HCT116 (cell line): ENCODE data around the gene MYLK.

Source experiments
- CTCF ChIP-seq, 3 experiments: fragments of 200-600 bp in 1 of 3; sonication (generic) in 1 of 3; IDR thresholded peaks in 2 of 3; conservative IDR thresholded peaks in 1 of 3; 2 replicates each; pipeline ENCODE4 v1.5.1; 2012 to 2017; ENCODE audit warnings: low read depth in 2 of 3, low read length in 2 of 3, antibody characterized with exemption in 1 of 3, borderline replicate concordance in 1 of 3, control low read depth in 1 of 3, mild to moderate bottlenecking in 1 of 3, mixed read lengths in 1 of 3, mixed run types in 1 of 3, moderate library complexity in 1 of 3; ENCODE audit not compliant: insufficient read depth in 1 of 3
- POLR2A ChIP-seq: IDR thresholded peaks from 2 replicates; pipeline ENCODE4 v1.7.0; 2011; ENCODE audit warnings: borderline replicate concordance; ENCODE audit not compliant: insufficient read depth, insufficient read length; ENCODE audit errors: extremely low read depth

- no peak for TF ChIP-seq CTCF (IDR thresholded peaks at IDR 0.05 in 2 of 3, conservative IDR thresholded peaks at IDR 0.05 in 1 of 3; ENCODE audit: borderline replicate concordance in 1 of 3, insufficient read depth in 1 of 3, low read depth in 2 of 3, low read length in 2 of 3)
- no peak for TF ChIP-seq POLR2A
Observed at GRCh38 chr3:123644358-123644757, 239.8 kb downstream of the MYLK start.
